HepG2 (cell line): ENCODE results near the gene SREBF1.

ENCODE experiments used
- ATF3 ChIP-seq: sonication (generic); formaldehyde crosslinking; IDR thresholded peaks from 2 replicates; pipeline ENCODE4 v1.4.0; 2020; ENCODE audit warnings: missing genetic modification reagents
- CREB1 ChIP-seq, 2 experiments: fragments of 450-650 bp in 1 of 2; IDR thresholded peaks; 2 replicates each; pipeline ENCODE4 v1.6.1; 2016 to 2017; ENCODE audit warnings: control low read depth in 1 of 2, mild to moderate bottlenecking in 1 of 2, missing compliant biosample characterization in 1 of 2, missing genetic modification characterization in 1 of 2
- DBP ChIP-seq: sonication (generic); formaldehyde crosslinking; IDR thresholded peaks from 2 replicates; pipeline ENCODE4 v1.4.0; 2020; ENCODE audit warnings: missing genetic modification reagents; ENCODE audit errors: not compliant biosample characterization
- EP300 ChIP-seq, 3 experiments: sonication (generic) in 1 of 3; formaldehyde crosslinking in 1 of 3; IDR thresholded peaks; 2 replicates each; pipeline versions ENCODE4 v1.5.1 to v1.6.1; 2011 to 2020; ENCODE audit warnings: low read depth in 2 of 3, low read length in 2 of 3, borderline replicate concordance in 1 of 3, improper control_type of control experiment in 1 of 3, mild to moderate bottlenecking in 1 of 3, missing genetic modification reagents in 1 of 3, moderate library complexity in 1 of 3
- HDAC1 ChIP-seq: sonication (generic); formaldehyde crosslinking; IDR thresholded peaks from 2 replicates; pipeline ENCODE4 v1.5.1; 2020; ENCODE audit warnings: mild to moderate bottlenecking, missing genetic modification reagents
- NFIC ChIP-seq: IDR thresholded peaks from 2 replicates; pipeline ENCODE4 v1.6.1; 2012; ENCODE audit warnings: mild to moderate bottlenecking, low read length, inconsistent platforms
- PATZ1 ChIP-seq: sonication (generic); formaldehyde crosslinking; IDR thresholded peaks from 2 replicates; pipeline ENCODE4 v1.4.0; 2020; ENCODE audit warnings: missing genetic modification reagents
- TCF12 ChIP-seq, 2 experiments: fragments of 450-650 bp in 1 of 2; sonication (generic) in 1 of 2; formaldehyde crosslinking in 1 of 2; IDR thresholded peaks; 2 replicates each; pipeline versions ENCODE4 v1.6.1 to v1.8.0; 2017 to 2022; ENCODE audit warnings: antibody characterized with exemption in 1 of 2, mild to moderate bottlenecking in 1 of 2, missing genetic modification reagents in 1 of 2, moderate library complexity in 1 of 2
- ZBTB7B ChIP-seq: sonication (generic); formaldehyde crosslinking; IDR thresholded peaks from 2 replicates; pipeline ENCODE4 v1.4.0; 2020; ENCODE audit warnings: missing genetic modification reagents
- ZNF546 ChIP-seq: sonication (generic); formaldehyde crosslinking; conservative IDR thresholded peaks from 2 replicates; pipeline ENCODE4 v1.8.1; 2023; ENCODE audit warnings: mild to moderate bottlenecking, missing genetic modification reagents

GRCh38 chr17:17790637-17791464, 45.9 kb downstream of the SREBF1 start:
- TF ChIP-seq ATF3 (CRISPR knock-in tag) (no peak), CREB1 (IDR thresholded peaks at IDR 0.05) (no peak), CREB1 (CRISPR knock-in tag; IDR thresholded peaks at IDR 0.05) (no peak), ZBTB7B (no peak), TCF12 (IDR thresholded peaks at IDR 0.05) (no peak), TCF12 (CRISPR knock-in tag; IDR thresholded peaks at IDR 0.05) (no peak), EP300 (IDR thresholded peaks at IDR 0.05; ENCODE audit: low read depth in 2 of 2, low read length in 2 of 2) (no peak), EP300 (CRISPR knock-in tag; IDR thresholded peaks at IDR 0.05; ENCODE audit: borderline replicate concordance) (no peak), DBP (no peak), PATZ1 (no peak), HDAC1 (CRISPR knock-in tag) (no peak), ZNF546 (CRISPR knock-in tag) (no peak), NFIC (no peak)
